ENCODE measurements around the gene SUN1.

GRCh38 chr7:919924-920341 lies 87.7 kb downstream of the SUN1 start:
- TF ChIP-seq CTCF (IDR thresholded peaks at IDR 0.05) (no peak), EZH2 (IDR thresholded peaks at IDR 0.05; ENCODE audit: borderline replicate concordance, insufficient read depth, low read depth, low read length, poor library complexity, severe bottlenecking) (no peak)
